Stimulated activated CD8-positive, alpha-beta memory T cell treated with anti-CD3 and anti-CD28 coated beads, Interleukin-15, amount 100 ng/mL, for 1 hour (primary cell): ENCODE data around the gene AGBL4.

Source experiments
- DNase-seq: peaks from one replicate; pipeline ENCODE4 v3.0.0-alpha.2; 2020; ENCODE audit warnings: low read depth

AGBL4 gene

DNA sequence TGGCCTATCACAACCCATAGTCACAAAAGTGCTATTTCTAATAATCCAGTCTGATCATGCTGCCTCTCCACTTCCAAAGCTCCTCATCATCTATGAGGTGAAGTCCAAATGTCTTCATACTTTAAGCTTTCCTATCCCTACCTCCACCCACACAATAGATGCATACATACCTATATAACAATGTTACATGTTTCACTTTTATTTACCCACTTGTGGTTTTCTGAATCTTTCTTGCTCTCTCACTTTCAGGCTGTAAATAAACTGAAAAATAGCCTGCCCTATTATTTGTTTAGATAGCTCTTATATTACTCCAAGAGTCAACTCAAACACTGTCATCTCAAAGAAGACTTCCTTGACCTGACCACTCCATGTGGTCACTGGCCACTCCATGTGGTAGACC lies 840.3 kb downstream of the AGBL4 start:
- DNase-seq, result no peak

DNA sequence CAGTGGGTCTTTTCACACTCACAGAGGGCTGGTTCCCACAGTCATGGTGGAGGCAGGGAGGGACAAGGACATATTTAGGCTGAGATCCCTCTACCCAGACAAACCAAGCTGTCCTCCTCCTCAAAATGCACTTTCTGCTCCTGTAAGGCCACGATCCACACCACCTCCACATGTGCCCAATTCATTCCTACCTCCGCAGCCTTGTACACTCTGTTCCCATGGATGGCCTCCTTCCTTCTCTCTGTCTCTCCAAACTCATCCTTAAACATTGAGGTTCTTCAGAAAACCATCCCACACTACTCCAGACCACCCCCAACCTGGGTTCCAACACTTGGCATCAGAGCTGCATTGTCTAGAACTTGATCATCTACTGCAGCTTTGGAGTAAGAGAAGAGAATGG lies 842.7 kb downstream of the AGBL4 start:
- no peak for DNase-seq

DNA sequence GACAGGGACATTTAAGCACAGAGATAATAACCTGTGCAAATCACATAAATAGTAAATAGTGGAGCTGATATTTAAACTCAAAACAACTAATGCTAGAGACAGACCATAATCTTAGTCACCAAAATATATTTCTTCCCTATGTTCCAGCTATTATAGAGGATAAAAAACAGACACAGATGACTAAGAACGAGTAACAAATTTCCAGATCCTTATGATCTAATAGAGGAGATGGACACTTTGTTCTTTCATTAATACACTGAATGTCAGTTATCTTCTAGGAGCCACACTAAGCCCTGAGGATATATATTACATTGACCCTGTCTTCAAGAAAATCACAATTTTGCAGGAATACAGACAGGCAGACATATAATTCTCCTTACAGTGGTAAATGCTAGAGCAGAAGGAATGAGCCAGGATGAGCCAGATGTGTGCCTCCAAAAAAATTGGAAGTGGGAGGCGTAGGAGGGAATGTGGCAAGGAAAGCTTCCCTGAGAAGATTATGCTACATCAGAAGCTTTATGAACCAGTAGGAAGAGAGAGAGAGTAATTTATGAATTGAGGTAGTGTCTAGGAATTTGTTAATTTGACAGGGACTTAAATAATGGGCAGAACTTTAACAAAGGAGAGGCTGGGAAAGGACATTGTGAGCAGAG lies 851.7 kb downstream of the AGBL4 start:
- no peak for DNase-seq

DNA sequence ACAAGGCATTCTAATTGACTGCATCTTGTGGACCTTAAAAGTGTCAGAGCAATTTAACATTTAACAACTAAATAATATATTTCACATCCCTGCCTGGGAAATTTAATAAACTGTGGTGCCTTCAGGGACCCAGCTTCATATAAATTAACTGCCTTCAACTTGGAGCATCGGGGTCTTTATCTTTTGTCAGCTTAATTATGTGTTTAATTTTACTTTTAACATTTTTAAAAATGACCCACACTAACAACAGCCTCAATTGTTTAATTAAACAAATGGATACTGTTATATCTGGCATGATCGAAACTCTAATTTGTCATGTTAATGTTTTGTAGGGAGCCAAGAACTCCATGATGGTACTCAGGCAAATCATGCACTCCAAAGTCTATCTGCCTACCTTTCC lies 857.7 kb downstream of the AGBL4 start:
- DNase-seq, result no peak

DNA sequence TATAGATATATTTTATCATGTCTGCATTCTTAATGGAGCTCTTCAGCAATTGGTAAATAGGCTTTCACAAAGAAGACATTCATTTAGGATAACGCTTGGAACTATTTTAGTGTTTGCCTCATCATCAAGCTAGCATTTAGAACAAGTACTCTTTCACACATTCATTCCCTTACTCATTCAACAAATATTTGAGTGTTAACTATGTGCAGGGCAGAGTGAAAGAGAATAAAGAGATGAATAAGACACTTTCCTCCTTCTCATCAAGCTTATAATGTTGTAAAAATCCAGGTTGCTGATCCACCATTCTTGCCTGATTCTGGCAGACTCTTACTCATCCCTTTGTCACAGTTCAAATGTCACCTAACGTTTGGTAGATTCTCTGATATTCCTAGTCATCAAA lies 860.7 kb downstream of the AGBL4 start:
- no peak for DNase-seq

DNA sequence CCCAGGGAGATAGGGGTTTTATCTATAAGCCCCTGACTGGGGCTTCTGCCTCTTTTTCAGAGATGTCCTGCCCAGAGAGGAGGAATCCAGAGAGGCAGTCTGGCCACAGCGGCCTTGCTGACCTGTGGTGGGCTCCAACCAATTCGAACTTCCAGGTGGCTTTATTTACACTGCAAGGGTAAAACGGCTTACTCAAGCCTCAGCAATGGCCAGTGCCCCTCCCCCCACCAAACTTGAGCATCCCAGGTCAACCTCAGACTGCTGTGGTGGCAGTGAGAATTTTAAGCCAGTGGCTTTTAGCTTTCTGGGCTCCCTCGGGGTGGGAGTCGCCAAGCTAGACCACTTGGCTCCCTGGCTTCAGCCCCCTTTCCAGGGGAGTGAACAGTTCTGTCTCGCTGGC lies 863.1 kb downstream of the AGBL4 start:
- DNase-seq, result no peak

DNA sequence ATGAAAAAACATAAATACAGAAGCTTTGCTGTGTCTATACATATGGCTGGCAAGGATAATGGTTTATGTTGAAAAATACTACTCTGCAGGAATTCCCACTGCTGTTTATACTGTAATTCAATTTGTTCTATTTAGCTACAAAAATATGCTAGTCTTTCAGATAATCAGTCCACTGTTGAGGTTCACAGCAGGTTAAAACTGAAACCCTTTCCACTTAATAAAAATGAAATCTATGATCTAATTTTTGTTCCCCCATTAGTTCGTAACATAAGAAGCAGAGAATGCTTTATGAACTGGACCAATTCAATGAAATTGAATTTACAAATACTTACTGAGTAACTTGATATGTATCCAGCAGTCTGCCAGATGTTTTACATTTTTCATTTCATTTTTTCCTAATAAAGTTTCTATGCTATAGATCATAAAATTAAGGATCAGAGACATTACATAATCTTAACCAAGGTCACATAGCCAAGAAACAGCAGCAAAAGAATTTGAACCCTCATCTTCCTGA lies 887.0 kb downstream of the AGBL4 start:
- DNase-seq, result no peak

DNA sequence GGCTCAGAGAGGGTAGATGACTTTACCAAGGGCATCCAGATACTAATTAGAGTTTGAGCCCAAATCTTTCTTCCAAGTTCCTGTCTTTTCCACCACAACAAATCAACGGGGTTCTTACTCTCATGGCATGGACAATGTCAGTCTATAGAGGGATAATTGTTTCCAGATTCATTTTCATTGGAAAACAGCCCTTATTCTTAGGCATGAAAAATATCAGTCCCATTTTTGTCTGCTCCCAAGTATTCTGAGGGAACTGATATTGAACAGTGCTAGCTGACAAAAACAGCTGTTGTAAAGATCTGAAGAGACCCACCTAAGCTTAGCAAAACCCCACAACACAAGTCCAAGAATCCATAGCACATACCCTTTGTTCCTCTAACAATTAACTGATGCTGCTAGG lies 898.0 kb downstream of the AGBL4 start:
- DNase-seq, result no peak

DNA sequence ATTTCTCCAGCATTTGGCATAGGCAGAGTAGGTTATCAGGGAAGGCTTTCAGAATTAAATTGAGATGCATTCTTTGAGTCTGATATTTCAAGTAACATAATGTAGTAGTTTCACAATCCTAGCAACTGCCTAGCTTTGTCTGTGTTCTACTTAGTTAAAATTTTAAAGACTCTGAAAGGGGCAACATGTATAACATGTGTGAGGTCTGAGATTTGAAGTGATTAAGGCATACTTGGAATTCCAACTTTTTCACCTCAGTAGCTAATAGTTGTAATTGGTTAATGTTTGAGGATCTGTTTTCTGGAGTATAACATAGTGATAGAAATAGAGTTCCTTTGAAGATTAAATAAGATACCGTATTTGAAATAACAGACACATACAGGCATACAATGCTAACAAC lies 911.8 kb downstream of the AGBL4 start:
- no peak for DNase-seq

DNA sequence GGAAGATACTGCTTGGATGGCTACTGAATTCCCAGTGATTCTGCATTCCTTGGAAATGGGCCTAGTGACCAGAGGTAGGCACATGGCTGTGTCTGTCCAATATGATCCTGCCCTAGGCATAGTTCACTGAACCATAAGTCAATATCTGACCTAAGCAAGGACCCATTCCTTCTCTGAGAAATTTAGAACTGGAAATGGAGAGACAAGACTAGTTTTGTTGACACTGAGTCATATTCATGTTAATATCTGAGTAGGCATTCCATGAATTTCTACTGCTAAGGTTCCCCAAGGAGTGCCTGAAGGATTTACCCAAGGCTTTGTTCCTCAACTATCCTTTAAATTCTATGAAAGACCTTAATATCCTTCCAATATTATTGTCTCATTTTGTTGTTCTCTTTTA lies 917.3 kb downstream of the AGBL4 start:
- DNase-seq, result no peak

DNA sequence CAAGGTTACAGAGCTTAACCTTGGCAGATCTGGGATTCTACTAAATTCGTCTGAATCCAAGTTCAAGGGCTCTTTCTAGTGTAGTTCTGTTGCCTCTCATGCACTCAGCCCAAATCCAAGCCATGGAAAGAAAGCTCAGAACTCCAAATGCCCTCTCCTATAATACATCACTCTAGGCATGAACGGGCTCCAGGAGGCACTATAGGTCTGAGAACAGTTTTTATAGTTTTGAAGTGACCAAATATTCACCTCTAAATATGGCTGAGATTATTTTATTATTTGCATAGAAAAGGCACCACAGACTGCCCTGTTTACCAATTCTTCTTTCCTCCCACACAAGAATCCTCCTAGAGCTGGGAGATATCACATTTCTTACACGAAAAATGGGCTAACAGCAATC lies 919.2 kb downstream of the AGBL4 start:
- no peak for DNase-seq

DNA sequence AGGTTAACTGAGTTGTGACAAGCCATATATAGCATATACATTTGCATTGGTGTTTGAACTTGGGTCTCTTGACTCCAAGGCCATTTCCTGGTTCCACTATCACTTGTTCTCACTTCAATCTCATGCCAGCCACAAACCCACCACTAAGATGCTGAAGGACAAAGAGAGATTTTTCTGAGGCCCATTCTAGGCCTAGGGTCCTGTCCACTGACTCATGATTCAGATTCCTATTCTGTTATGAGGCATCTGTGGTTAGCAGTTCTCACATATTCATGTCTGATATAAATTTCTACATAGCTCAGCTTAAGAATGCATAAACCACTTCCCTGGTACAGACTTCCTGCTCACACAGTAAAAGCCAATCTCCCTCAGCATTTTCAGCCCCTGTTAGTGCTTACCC lies 921.0 kb downstream of the AGBL4 start:
- DNase-seq, result no peak

DNA sequence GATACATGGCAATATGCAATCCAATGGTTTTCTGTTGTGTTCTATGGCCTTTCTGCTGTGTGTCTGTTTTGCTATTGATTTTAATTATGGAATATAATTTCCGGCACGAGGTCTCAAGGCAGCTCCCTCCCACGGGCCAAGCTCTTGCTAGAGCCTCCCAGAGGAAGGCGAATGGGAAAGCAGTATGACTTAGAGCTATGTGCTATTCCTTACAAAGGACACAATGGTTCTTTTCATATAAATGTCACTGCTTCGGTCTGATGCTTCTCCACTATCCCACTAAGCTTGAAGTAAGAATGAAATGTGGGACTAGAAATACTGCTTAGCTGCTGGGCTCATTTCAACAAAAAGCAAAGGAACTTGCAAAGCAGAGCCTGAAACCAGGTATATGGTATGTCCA lies 924.9 kb downstream of the AGBL4 start:
- no peak for DNase-seq

DNA sequence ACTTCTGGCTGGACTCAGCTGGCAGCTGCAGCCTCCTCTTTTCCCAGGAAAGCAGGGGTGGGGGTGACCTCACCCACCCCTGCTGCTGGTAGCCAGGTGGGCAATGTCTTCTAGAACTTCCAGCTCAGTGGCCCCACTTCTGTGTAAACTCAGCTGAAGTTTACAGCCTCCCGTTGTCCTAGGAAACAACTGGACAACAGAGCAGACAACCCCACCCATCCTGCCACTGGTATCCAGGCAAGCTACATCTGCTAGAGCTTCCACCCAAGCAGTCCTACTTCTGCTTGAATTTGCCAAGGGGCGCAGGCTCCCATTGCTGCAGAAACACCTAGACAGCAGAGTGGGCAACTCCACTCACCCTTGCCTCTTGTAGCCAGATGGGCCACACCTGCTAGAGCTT lies 937.4 kb downstream of the AGBL4 start:
- no peak for DNase-seq

DNA sequence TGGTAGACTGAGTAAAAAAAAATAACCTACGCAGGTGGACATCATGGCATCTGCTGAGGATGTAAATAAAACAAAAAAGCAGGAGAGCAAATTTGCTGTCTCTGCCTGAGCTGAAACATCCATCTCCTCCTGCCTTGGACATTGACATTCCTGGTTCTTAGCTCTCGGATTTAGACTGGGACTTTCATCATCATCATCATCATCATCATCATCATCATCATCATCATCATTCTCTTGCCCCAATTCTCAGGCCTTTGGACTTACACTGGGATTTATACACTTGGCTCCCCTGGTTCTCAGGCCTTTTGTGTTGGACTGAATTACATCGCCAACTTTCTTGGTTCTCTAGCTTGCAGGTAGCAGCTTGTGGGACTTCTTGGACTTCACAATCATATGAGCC lies 938.7 kb downstream of the AGBL4 start:
- DNase-seq, result no peak

DNA sequence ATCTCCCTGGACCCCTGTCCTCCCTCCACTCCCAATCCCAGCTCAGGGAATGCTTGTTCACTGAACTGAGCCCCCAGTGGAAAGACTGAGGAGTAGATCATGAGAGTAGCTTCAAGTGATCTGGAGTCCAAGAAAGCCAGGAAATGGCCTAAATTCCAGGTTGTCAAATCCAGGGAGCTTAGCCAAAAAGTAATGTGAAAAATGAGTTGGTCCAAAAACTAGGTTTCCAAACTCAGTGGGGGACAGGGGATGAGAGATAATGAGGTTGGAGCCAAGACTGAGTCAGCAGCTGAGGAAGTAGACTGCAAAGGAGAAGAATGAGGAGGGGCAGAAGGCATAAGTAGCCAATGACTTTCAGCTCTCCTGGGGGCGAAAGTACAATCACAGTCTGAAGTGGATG lies 963.0 kb downstream of the AGBL4 start:
- no peak for DNase-seq

DNA sequence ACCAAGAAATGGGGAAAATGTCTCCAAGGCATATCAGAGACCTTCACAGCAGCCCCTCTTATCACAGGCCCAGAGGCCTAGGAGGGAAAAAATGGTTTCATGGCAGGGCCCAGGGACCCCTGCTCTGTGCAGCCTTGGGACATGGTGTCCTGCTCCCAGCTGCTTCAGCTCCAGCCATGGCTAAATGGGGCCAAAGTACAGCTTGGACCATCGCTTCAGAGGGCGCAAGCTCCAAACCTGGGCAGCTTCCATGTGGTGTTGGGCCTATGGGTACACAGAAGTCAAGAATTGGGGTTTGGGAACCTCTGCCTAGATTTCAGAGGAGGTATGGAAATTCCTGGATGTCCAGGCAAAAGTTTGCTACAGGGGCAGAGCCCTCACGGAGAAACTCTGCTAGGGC lies 964.7 kb downstream of the AGBL4 start:
- DNase-seq, result no peak

DNA sequence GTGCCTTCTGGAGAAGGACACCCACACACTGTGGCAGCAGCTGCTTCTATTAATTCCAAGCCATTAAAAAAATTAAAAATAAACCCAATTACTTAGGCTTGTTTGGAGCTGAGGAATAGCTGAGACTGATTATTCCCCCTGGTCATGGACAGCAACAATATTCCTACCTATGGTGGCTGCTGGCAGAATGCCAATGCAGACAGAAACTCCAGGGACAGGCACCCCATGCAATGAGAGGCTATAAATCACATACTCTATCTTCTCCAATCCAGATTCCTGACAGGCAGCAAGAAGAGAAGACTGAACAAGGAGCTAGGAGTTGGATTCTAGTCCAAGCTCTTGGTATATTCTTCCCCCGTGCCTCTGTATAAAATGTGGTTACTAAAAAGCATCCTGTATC lies 971.7 kb downstream of the AGBL4 start:
- DNase-seq, result no peak

DNA sequence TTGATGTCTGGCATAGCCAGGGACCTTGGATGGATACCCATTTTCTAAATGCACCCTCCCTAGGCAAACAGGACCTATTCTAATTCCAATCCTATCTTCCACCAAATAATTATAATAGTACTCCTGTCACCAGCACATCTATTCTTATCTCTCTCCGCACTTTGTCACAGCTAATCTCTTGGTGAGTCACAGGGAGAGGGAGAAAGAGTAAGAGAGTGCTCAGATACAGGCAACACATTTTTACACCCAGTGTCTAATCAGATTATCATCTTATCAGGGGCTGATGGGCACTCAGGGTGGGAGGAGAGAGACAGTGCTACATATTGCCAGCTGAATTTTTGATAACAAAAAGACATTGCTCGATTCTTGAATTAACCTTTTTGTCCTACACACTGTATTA lies 972.1 kb downstream of the AGBL4 start:
- no peak for DNase-seq

DNA sequence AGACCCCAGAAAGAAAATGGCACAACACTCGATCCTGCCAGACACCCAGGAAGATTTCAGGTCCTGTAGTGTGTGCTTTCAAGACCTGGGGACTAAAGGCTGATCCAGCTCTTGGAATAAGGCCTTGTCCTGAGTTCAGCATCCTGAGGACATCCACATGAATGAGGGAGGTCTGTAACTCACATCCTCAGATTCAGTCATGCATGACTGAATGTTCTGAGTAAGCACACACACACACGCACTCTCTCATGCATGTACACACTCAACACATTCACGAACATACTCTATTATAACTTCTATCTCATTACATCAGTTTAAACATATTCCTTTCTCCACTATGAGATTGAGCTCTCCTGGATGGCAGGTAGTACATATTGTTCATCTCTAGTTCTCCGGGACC lies 973.7 kb downstream of the AGBL4 start:
- no peak for DNase-seq

DNA sequence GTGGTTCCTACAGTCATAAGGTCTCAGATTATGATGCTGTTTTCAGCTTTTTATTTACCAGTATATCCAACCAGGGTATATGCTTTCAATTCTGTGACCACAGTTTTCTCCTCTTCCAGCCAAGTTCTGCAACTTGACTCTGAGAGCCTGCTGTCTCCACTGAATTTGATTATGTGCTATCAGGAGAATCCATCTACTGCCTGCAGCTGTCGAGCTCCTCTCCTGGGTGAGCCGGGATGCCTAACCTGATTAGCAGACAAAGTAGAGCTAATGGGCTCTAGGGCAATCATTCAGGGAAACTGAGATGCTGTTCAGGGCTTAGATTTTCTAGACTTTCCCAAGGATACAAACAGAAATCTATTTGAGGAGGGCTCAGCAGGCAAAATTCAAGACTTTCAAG lies 975.6 kb downstream of the AGBL4 start:
- DNase-seq, result no peak

DNA sequence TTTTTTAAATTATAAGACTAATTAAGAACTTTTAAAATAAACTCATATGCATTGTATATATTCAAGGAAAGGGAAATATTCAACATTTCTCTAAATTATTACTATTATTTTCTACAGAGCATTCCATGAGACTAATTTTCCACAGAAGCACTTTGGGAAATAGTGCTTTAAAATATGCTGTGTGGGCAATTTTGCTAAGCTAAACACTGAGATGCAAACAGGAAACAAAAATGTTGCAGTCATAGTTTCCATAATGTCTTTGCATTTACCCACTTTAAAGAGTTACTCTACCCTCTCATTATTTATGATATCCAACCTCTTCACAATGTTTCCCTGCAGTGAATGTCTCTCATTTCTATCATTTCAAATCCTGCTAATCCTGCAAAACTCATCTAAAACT lies 977.4 kb downstream of the AGBL4 start:
- no peak for DNase-seq

DNA sequence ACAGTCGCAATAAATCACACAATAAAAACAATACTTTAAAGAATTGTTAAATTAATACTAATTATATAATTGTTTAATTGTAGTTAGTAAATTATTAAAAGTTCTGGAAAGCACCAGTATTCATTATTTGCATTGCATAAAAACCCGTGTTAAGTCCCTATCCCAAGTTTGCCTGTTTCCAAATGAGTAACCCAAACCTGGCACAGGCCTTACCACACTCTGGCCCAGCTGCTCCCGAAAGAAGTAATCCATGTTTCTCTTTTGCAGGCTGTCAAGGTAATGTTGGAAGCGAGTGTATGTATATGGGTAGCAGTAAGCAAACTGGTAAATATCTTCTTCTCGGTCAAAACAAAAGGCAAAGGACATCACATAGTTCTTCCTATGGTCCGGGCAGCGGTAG lies 978.4 kb downstream of the AGBL4 start:
- no peak for DNase-seq

DNA sequence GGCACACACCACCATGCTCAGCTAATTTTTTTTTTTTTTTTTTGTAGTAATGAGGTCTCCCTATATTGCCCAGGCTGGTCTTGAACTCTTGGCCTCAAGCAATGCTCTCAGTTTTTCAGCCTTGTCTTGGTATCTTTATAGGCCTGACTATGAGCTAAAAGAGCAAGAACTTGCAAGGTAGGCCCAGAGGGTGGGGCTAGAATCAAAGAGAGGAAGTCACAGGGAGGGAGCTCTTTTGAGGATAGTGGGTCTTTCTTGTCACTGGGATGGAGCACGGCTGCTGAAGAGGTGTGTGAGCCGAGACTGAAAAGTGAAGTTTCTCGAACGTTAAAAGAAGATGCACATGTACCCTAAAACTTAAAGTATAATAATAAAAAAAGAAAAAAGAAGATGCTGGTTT lies 987.1 kb downstream of the AGBL4 start:
- DNase-seq, result no peak

DNA sequence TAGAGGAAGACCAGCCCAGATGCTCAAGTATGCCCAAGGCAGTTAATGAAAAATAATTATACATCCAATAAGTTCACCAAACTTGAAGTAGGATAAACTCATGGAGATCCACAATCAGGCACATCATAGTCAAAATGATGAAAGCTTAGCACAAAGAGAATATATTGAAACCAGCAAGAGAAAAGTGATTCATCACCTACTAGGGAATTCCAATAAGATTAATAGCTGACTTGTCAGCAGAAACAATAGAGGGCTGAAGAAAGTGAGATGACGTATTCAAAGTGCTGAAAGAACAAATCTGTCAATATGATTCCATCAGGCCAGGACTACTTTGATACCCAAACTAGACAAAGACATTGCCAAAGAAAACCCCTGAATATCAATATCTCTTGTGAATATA lies 995.4 kb downstream of the AGBL4 start:
- no peak for DNase-seq
